SU-DHL-6 (cell line): Measurements from ENCODE around the gene EXT2.

Source experiments
- H2AFZ ChIP-seq: fragments of 200-600 bp; sonication (generic); 2 replicates; pipeline ENCODE4 v1.6.1; 2014; ENCODE audit warnings: low read depth, mild to moderate bottlenecking, moderate library complexity, mixed read lengths, antibody characterized with exemption, low read length; ENCODE audit not compliant: severe bottlenecking
- H3F3A ChIP-seq: fragments of 200-600 bp; shearing (Covaris generic); 2 replicates; pipeline ENCODE4 v1.6.0; 2016; ENCODE audit warnings: antibody characterized with exemption, mild to moderate bottlenecking; ENCODE audit not compliant: insufficient read depth
- H3K27ac ChIP-seq: fragments of 200-600 bp; sonication (generic); 2 replicates; pipeline ENCODE4 v1.5.1; 2016; ENCODE audit warnings: low read depth, mild to moderate bottlenecking, low read length, moderate library complexity, mixed read lengths
- H3K27me3 ChIP-seq: fragments of 200-600 bp; sonication (generic), shearing (Covaris generic); 2 replicates; pipeline ENCODE4 v1.6.0; 2014; ENCODE audit warnings: mild to moderate bottlenecking, low read length
- H3K36me3 ChIP-seq: fragments of 200-600 bp; sonication (generic); 2 replicates; pipeline ENCODE4 v1.6.1; 2014; ENCODE audit warnings: mild to moderate bottlenecking, low read length, mixed read lengths
- H3K4me2 ChIP-seq: fragments of 300-600, 200-600 bp; shearing (Covaris generic), sonication (generic); 2 replicates; pipeline ENCODE4 v1.6.0; 2014; ENCODE audit warnings: low read length, low read depth, mild to moderate bottlenecking; ENCODE audit not compliant: poor library complexity, severe bottlenecking
- H3K4me3 ChIP-seq: fragments of 200-600 bp; sonication (generic); 2 replicates; pipeline ENCODE4 v1.5.1; 2014; ENCODE audit warnings: antibody characterized with exemption, low read length, mild to moderate bottlenecking, mixed read lengths; ENCODE audit not compliant: insufficient read depth, poor library complexity, severe bottlenecking
- H3K79me2 ChIP-seq: fragments of 200-600 bp; sonication (generic); 2 replicates; pipeline ENCODE4 v1.6.1; 2014; ENCODE audit warnings: mild to moderate bottlenecking, low read length, moderate library complexity; ENCODE audit not compliant: insufficient read depth
- H3K9ac ChIP-seq: fragments of 200-600 bp; sonication (generic); 2 replicates; pipeline ENCODE4 v1.7.0; 2014; ENCODE audit warnings: mild to moderate bottlenecking, low read length
- H3K9me2 ChIP-seq: fragments of 200-600 bp; sonication (generic); replicated peaks from 2 replicates; pipeline ENCODE4 v1.6.1; 2014; ENCODE audit warnings: low read length; ENCODE audit not compliant: insufficient read depth
- H3K9me3 ChIP-seq: fragments of 200-600 bp; sonication (generic); 2 replicates; pipeline ENCODE4 v1.6.1; 2014; ENCODE audit warnings: low read length, mixed read lengths; ENCODE audit not compliant: insufficient read depth
- H4K20me1 ChIP-seq: fragments of 200-600 bp; sonication (generic); 2 replicates; pipeline ENCODE4 v1.6.1; 2014; ENCODE audit warnings: low read depth, mild to moderate bottlenecking, antibody characterized with exemption, low read length, moderate library complexity, mixed read lengths
- CTCF ChIP-seq: fragments of 200-600 bp; sonication (generic); IDR thresholded peaks from one replicate; pipeline ENCODE4 v1.5.1; 2017; ENCODE audit warnings: antibody characterized with exemption, mild to moderate bottlenecking, low read length, moderate library complexity; ENCODE audit not compliant: insufficient read depth, poor library complexity, severe bottlenecking
- EZH2phosphoT487 ChIP-seq: fragments of 200-600 bp; sonication (generic), shearing (Covaris generic); conservative IDR thresholded peaks from 2 replicates; pipeline ENCODE4 v1.6.1; 2018; ENCODE audit warnings: mild to moderate bottlenecking, antibody characterized with exemption, low read length, moderate library complexity, mixed read lengths

Gene EXT2

GRCh38 chr11:44157019-44157418 lies 61.5 kb downstream of the EXT2 start:
- Histone ChIP-seq H3K27ac (no peak overlapping the region), H4K20me1 (no peaks in the 10 kb centered on the region), H3K9me2 (no peaks in the 10 kb centered on the region), H3K79me2 (no peaks in the 10 kb centered on the region), H3K36me3 (no peaks in the 10 kb centered on the region), H3K27me3 (no peaks in the 10 kb centered on the region), H3K4me3 (no peak overlapping the region), H3K4me2 (no peak overlapping the region), H2AFZ (no peak overlapping the region), H3F3A (no peaks in the 10 kb centered on the region), H3K9me3 (no peaks in the 10 kb centered on the region), H3K9ac (no peak overlapping the region)
- no peak for TF ChIP-seq CTCF
- no peak for TF ChIP-seq EZH2phosphoT487

- Histone ChIP-seq H3K4me2 (no peak overlapping the region), H3K36me3 (no peaks in the 10 kb centered on the region), H3K4me3 (no peak overlapping the region), H3K27ac (no peak overlapping the region), H2AFZ (no peak overlapping the region), H3K9me3 (no peaks in the 10 kb centered on the region), H3K27me3 (no peaks in the 10 kb centered on the region), H3K79me2 (no peaks in the 10 kb centered on the region), H3K9ac (no peak overlapping the region), H3K9me2 (no peaks in the 10 kb centered on the region), H3F3A (no peaks in the 10 kb centered on the region), H4K20me1 (no peaks in the 10 kb centered on the region)
- no peak for TF ChIP-seq EZH2phosphoT487
- no peak for TF ChIP-seq CTCF
Measured at GRCh38 chr11:44158384-44158783, 62.9 kb downstream of the EXT2 start.

- no peaks in the 10 kb centered on the region for H3K9me3 ChIP-seq
- H3K9ac ChIP-seq = no peak overlapping the region
- TF ChIP-seq EZH2phosphoT487 = no peak
- no peak for TF ChIP-seq CTCF
- H3F3A ChIP-seq = no peaks in the 10 kb centered on the region
- H3K4me2 ChIP-seq = no peak overlapping the region
- H3K9me2 ChIP-seq = no peaks in the 10 kb centered on the region
- no peaks in the 10 kb centered on the region for H3K36me3 ChIP-seq
- no peaks in the 10 kb centered on the region for H3K27me3 ChIP-seq
- no peaks in the 10 kb centered on the region for H4K20me1 ChIP-seq
- H3K4me3 ChIP-seq = no peak overlapping the region
- no peaks in the 10 kb centered on the region for H3K79me2 ChIP-seq
- no peak overlapping the region for H3K27ac ChIP-seq
- no peak overlapping the region for H2AFZ ChIP-seq
Measured at GRCh38 chr11:44159848-44160721, 64.6 kb downstream of the EXT2 start.
